Calu3 (cell line): ENCODE results near the gene METTL21A. TPM values are rescaled to one million over a fixed set of nuclear protein-coding genes. Genes with fewer than 3 reads are reported as not detected.

Experiments used
- BruUV-seq: library from RNA; stranded (reverse); fragments of 400-500 nt; replicated peaks from 2 replicates; lab custom pipeline; 2021; lab: Mats Ljungman, UMichigan
- CTCF ChIA-PET: fragments of 300-600 bp; sonication (Branson Sonifier 250); formaldehyde crosslinking; loops from one replicate; lab custom pipeline; 2022; ENCODE audit warnings: antibody characterized with exemption; lab: Charles Lee
- DNase-seq: peaks from one replicate; pipeline ENCODE4 v3.0.0; 2022
- H3K27ac Mint-ChIP-seq: one replicate; pipeline ENCODE4 v1.8.0; 2022; ENCODE audit warnings: mixed read lengths; ENCODE audit not compliant: unreplicated experiment
- H3K27me3 Mint-ChIP-seq: one replicate; pipeline ENCODE4 v1.8.0; 2022; ENCODE audit warnings: mixed read lengths; ENCODE audit not compliant: unreplicated experiment
- H3K36me3 Mint-ChIP-seq: one replicate; pipeline ENCODE4 v1.8.0; 2022; ENCODE audit warnings: mild to moderate bottlenecking, moderate library complexity, mixed read lengths; ENCODE audit not compliant: insufficient read depth, unreplicated experiment
- H3K4me1 Mint-ChIP-seq: one replicate; pipeline ENCODE4 v1.8.0; 2022; ENCODE audit warnings: mild to moderate bottlenecking, low read depth, mixed read lengths; ENCODE audit not compliant: unreplicated experiment
- H3K4me3 Mint-ChIP-seq: one replicate; pipeline ENCODE4 v1.8.0; 2022; ENCODE audit warnings: mild to moderate bottlenecking, low read depth, moderate library complexity, mixed read lengths; ENCODE audit not compliant: unreplicated experiment
- H3K9me3 Mint-ChIP-seq: one replicate; pipeline ENCODE4 v1.8.0; 2022; ENCODE audit warnings: low read depth, mixed read lengths; ENCODE audit not compliant: unreplicated experiment
- intact Hi-C: fragments of 100-400 bp; cut with micrococcal nuclease; formaldehyde crosslinking; loops from one replicate; pipeline ENCODE4 v1.10.0; 2022; ENCODE audit not compliant: unreplicated experiment
- total RNA-seq: library from RNA; stranded (reverse); gene quantifications from 2 replicates; pipeline ENCODE4 v1.2.3, GENCODE V29; 2022
- TF ChIP-seq, protein P1 (sequence below): fragments of 200-600 bp; IDR thresholded peaks from one replicate; pipeline ENCODE4 v1.8.0; 2022; ENCODE audit warnings: antibody characterized with exemption; ENCODE audit not compliant: unreplicated experiment

METTL21A gene
- total RNA-seq, 1 experiment from 2014 or later: 27.6 TPM

DNA sequence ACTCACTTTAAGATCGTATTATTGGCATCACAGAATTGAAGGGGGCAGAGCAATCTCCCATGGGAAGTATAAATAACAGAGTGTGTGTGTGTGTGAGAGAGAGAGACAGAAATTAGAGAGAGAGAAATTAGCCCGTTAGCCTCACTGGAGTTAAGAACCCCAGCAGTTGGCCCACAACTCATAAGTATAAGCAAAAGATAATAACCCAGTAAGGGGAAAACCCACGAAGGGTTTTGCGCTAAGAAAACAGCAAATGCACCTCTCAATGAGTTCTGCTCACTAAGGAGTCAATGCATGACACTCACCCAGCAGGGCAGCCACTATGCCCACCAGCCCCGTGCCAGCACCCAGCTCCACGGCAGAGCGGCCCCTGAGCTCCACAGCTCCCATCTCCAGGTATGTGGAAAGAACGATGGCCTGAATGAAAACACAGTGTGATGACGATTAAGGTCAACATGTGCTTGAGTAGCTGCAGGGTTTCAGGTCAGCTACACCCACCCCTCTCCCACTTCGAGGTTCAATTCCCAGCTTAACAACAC is 3.6 kb downstream of the METTL21A start:
- no peak overlapping the region for H3K27ac Mint-ChIP-seq
- intact Hi-C loops: no loop called here
- no peak for DNase-seq
- CTCF ChIA-PET: interaction anchor here (1.1 kb wide), 1 partner anchor 12 kb away, joined by 6 read pairs; no protein-coding TSS in a partner anchor
- H3K27me3 Mint-ChIP-seq: no peaks in the 10 kb centered on the region
- no peak overlapping the region for H3K4me3 Mint-ChIP-seq
- TF ChIP-seq, protein P1, sequence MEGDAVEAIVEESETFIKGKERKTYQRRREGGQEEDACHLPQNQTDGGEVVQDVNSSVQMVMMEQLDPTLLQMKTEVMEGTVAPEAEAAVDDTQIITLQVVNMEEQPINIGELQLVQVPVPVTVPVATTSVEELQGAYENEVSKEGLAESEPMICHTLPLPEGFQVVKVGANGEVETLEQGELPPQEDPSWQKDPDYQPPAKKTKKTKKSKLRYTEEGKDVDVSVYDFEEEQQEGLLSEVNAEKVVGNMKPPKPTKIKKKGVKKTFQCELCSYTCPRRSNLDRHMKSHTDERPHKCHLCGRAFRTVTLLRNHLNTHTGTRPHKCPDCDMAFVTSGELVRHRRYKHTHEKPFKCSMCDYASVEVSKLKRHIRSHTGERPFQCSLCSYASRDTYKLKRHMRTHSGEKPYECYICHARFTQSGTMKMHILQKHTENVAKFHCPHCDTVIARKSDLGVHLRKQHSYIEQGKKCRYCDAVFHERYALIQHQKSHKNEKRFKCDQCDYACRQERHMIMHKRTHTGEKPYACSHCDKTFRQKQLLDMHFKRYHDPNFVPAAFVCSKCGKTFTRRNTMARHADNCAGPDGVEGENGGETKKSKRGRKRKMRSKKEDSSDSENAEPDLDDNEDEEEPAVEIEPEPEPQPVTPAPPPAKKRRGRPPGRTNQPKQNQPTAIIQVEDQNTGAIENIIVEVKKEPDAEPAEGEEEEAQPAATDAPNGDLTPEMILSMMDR: no peak
- no TSS peak for BruUV-seq
- peaks cover 21% of the 10 kb centered on the region for H3K4me1 Mint-ChIP-seq
- H3K36me3 Mint-ChIP-seq: peaks cover 53% of the 10 kb centered on the region
- no peaks in the 10 kb centered on the region for H3K9me3 Mint-ChIP-seq

DNA sequence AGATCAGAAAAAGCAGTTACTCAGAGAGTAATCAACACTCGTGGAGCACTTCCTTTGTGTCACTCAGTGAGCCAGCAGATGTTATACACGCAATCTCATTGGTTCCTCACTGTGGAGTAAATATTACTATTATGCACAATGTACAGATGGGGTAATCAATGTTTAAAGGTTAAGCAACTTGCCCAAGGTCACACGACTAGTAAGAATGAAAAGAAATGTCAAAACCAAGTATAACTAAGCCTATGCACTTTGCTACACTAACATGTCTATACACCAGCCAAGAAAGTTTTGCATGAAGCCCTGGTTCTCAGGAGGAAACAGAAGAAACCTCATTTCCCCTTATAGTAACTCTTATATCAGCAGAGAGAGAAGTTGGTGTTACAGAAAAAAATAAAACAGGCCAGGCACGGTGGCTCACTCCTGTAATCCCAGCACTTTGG is 5.4 kb downstream of the METTL21A start:
- no peak overlapping the region for H3K4me3 Mint-ChIP-seq
- CTCF ChIA-PET: no interaction called here
- no peak for DNase-seq
- no peaks in the 10 kb centered on the region for H3K27me3 Mint-ChIP-seq
- H3K27ac Mint-ChIP-seq: no peak overlapping the region
- peaks cover 36% of the 10 kb centered on the region for H3K36me3 Mint-ChIP-seq
- no peaks in the 10 kb centered on the region for H3K9me3 Mint-ChIP-seq
- no TSS peak for BruUV-seq
- intact Hi-C loops: no loop called here
- TF ChIP-seq, protein P1: no peak
- peaks cover 21% of the 10 kb centered on the region for H3K4me1 Mint-ChIP-seq

DNA sequence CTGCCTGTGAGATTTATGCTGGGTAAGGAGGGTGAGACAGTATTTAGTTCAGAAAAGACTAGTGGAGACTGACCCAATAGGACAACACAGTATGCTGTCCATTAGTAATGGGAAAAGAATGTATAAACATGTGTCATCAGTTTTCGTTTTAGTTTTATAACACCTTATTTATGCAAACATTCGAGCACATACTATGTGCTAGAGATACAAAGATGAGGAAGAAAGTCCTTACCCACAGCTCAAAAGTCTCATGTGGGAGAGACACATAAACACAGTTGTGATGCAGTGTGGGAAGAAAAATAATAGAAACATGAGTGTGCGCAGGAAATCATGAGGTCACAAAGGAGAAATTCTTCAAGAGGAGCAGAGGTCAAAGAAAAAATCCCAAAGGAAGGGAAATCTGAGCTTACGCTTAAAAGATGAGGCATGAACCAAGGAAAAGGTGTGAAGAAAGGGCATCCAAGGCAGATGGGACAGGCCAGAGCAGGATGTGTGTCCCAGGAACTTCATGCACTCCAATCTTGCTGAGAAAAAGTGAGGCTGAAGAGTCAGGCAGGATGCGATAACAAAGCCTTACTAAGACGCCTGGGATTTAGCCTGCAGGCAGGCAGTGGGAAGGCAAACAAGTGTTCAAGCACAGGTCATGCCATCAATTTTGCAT is 8.1 kb downstream of the METTL21A start:
- no peak overlapping the region for H3K4me3 Mint-ChIP-seq
- CTCF ChIA-PET: no interaction called here
- intact Hi-C loops: no loop called here
- TF ChIP-seq, protein P1: no peak
- no peak for DNase-seq
- H3K36me3 Mint-ChIP-seq: peaks cover 22% of the 10 kb centered on the region
- BruUV-seq: no TSS peak
- H3K9me3 Mint-ChIP-seq: no peaks in the 10 kb centered on the region
- H3K27ac Mint-ChIP-seq: no peak overlapping the region
- H3K27me3 Mint-ChIP-seq: no peaks in the 10 kb centered on the region
- peaks cover 13% of the 10 kb centered on the region for H3K4me1 Mint-ChIP-seq

DNA sequence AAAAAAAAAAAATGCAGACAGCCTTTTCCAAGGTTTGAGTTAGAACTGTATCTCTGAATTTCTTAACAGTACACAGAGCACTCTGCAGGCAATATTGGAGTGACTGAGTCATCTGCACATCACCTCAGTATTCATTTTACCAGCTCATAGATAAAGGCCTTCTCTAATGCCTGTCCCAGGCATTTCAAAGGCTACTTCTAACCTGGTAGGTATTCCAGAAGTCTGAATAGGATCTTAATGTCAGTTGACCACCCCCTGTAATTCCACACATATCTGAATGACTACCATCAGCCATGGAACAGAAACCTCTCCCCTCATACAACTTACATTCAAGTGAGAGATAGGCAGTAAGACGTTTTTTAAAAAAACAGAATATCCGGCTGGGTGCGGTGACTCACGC is 9.0 kb downstream of the METTL21A start:
- H3K27ac Mint-ChIP-seq: no peak overlapping the region
- BruUV-seq: no TSS peak
- H3K27me3 Mint-ChIP-seq: no peaks in the 10 kb centered on the region
- no peak overlapping the region for H3K4me3 Mint-ChIP-seq
- DNase-seq: no peak
- H3K9me3 Mint-ChIP-seq: no peaks in the 10 kb centered on the region
- intact Hi-C loops: no loop called here
- peaks cover 13% of the 10 kb centered on the region for H3K4me1 Mint-ChIP-seq
- TF ChIP-seq, protein P1: no peak
- H3K36me3 Mint-ChIP-seq: peaks cover 18% of the 10 kb centered on the region
- CTCF ChIA-PET: no interaction called here
